Activated CD8-positive, alpha-beta memory T cell treated with anti-CD3 and anti-CD28 coated beads for 24 hours (primary cell): Measurements from ENCODE around the gene SDC3.

Source experiments
- DNase-seq: peaks from one replicate; pipeline ENCODE4 v3.0.0-alpha.2; 2020

SDC3 gene

GRCh38 chr1:30927448-30927847 is 18.9 kb upstream of the SDC3 start:
- DNase-seq, result no peak

DNA sequence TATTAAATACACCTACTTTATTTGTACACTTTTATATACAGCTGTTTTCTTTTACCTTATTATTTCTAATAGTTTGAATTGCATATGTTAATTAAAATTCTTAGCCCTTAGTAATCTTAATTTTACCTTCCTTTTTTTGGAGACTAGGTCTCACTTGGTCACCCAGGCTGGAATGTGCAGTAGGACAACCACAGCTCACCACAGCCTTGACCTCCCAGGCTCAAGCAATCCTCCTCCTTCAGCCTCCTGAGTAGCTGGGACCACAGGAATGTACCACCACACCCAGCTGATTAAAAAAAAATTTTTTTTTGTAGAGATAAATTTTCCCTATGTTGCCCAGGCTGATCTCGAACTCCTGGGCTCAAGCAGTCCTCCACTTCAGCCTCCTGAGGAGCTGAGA is 15.0 kb upstream of the SDC3 start:
- no peak for DNase-seq

DNA sequence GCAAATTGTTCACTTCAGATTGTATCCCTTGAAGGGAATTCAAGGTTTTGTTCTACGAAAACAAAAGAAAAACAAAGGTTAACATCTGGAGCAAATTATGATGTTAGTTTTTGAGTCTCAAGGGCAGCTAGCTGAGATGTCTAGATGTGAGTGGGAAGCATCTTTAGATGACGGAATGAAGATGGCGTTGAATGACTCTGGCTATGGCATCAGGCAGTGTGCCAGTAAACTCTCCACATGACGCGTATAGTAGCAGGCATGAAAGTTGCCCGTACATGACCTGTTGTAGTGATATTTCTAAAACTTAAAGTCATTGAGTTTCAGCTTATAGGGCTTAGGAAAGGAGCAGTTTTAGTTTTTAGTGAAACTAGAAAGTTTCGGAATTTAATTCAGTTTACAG is 12.3 kb upstream of the SDC3 start:
- no peak for DNase-seq

DNA sequence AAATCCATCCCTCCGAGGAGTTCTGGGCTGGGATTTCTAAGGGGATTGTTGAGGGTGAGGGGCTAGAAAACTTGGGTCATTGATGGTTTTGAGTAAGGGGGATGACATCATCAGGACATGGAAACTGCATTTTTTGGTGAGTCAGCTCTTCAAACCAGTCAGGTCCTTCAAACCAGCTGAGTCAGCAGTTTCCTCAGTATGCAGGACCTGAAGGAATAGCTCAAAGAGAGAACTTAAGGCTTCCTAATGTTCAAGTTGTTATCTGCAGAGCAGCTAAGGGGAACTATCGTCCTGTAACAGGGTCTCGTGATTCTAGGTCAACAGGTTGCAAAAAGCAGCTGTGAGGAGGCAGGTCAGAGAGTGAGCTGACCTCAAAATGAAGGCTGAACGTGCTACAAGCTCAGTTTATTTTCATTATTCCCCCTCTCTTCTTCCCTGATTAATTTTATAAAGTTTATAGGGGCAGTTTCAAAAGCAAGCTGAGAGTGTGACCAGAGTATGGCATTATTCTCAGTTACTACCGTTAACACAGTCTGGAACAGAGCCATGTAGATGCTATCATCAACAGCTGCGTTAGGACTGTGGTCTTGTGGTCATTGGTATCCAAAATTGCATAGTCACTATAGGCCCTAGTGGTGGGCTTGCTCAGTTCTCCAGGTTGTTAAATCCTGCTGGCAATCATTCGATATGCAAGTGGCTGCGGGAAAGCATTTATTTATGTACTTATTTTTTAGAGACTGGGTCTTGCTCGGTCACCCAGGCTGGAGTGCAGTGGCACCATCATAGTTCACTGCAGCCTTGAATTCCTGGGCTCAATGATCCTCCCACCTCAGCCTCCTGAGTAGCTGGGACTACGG is 10.7 kb upstream of the SDC3 start:
- DNase-seq, result no peak

- DNase-seq, result no peak
Measured at GRCh38 chr1:30916296-30916695, 7.7 kb upstream of the SDC3 start.

DNA sequence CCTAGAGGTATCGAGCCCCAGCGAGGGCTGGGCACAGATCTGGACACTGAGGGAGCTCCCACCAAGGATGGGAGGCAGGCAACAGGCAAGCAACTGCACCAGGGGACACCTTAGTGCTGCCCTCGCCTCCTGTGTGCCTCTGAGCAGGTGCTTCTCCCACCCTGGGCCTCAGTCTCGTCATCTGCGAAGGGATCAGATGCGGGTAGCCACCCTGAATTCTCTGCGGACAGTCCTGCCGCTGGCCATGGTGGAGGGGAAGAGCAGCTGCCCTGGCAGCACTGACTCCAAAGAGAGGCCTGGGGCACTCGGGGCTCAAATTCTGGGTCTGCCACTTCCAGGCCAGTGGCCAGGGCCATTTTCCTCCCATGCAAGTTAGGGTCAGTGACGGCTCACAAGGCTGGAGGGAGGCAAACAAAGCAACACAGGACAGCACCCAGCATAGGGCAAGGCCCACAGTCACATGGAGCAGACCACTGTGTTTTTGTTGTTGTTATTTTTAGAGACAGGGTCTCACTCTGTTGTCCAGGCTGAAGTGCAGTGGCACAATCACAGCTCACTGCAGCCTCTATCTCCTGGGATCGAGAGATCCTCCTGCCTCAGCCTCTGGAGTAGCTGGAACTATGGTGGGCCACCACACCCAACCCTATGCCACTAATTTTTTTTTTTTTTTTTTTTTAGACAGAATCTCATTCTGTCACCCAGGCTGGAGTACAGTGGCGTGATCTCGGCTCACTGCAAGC is 7.1 kb upstream of the SDC3 start:
- DNase-seq, result no peak

DNA sequence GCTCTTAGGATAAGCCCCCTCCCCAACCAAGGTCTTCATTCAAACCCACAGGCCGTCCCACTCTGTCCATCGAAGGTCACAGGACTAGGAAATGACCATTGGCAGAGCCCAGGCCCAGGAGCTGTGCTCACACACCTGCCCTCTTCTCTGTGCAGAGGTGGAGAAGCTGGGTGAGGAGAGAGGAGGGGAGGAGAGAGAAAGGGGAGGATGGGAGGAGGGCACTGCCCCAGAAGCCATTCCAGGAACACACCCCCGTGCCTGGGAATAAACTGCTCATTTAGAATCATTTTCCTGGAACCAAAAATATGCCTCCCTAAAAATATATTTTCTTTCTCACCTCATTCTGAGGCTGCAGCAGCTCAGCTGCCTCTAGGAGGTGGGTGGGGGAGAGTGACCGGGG is 6.4 kb upstream of the SDC3 start:
- DNase-seq, result no peak

- DNase-seq, result no peak
Measured at GRCh38 chr1:30914587-30914922, 6.0 kb upstream of the SDC3 start.

- DNase-seq, result no peak
Measured at GRCh38 chr1:30912913-30913652, 4.5 kb upstream of the SDC3 start.

DNA sequence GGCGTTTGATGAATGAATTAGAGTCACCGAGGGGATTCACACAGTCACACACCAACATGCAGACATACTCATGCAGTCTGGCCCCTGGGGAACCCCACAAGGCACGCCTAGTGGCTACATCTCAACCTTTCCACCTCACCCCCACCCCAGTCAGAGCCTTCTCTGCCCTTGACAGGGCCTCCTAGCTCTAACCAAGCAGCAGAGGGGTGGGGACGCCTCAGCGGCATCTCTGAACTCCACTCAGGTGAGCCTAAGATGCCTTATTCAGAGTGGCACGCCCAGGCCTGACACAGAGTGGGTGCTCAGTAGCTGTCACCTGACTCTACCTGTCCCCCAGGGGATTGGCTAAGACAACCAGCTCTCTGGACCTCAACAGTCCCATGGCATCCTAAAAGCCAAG is 3.7 kb upstream of the SDC3 start:
- DNase-seq, result no peak

DNA sequence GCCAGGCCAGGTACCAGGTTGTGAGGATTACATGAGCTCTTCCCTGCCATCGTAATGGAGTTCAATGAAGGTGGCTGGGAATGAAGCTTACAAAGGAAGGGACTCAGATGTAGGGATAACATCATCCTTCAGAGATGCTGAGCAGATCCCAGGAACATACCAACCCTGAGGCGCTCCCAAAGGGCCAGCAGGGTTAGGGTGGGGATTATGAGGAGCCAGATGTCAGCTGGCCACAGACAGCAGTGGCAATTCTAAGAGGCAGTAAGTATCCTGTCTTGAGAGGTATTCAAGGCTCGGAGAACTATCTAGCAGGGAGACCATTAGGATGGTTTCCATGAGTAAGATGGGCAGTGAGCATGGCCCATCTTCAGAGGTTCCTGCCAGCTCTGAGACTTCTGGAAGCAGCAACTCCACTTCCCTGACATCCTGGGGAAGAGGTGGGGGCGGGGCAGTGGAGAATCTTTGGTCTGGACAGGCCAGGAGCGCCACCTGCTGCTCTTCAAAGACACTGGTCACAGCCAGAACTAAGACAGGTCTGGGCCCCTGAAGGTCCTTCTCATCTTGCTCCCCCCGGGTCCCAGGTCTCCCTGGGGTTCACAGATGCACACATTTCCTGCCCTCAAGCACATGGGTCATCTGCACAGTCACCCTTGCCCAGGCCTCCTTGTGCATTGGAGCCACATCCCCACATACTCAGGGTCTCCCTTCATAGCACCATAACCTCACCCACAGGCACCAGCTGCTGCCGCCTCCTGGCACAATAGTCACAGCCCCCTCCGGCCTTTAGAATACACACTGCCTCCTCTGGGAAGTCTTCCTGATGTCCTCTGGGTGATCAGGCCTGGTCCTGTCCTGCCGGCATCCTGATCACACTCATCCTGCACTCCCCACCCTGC is 2.7 kb upstream of the SDC3 start:
- DNase-seq, result peak; percentile 75

DNA sequence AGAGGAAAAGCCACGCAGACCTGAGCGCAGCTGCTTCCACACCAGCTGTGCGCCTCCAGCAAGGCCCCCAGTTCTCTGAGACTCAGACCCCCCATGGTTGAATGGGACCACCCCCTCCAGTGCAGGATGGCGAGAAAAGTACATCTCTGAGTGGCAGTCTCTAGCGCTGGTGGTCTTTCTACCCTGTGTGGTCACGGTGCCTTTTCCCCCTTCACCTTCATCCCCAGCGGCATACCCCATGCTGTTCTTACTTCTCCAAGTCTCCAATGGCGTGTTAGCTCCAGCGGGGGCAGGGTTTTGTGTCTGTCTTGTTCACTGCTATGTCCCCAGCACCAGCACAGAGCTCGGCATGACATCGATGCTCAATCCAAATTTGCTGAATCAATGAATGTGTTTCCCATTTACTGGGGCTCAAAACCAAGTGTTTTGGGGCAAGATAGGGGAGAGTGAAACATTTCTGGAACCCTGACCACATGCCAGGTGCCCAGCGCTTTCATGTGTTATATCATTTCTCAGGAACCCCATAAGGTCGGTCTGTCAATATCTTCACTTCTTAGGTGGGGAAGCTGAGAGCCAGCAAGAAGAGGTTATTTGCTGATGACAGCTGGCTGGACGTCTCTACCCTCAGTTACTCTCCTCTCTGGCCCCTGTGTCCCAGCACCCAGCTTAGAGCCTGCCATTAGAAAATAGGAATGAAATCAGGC is 959 bp upstream of the SDC3 start:
- DNase-seq, result no peak

DNA sequence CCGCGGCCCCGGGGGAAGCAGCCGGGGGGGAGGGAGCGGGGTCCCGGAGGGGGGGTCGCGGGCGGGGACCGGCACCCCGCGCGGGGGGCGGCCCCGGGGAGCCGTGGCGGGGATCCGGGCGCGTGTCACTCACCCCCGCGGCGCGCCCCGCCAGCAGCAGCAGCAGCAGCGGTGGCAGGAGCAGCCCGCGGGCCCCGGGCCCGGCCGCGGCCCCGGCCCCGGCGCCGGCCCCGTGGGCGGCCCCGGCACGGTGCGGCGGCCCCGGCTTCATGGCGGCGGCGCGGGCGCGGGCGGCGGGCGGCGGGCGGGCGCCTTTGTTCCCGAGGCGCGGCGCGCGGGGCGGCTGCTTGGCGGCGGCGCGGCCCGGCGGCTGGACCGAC is 252 bp downstream of the SDC3 start:
- DNase-seq, result no peak

DNA sequence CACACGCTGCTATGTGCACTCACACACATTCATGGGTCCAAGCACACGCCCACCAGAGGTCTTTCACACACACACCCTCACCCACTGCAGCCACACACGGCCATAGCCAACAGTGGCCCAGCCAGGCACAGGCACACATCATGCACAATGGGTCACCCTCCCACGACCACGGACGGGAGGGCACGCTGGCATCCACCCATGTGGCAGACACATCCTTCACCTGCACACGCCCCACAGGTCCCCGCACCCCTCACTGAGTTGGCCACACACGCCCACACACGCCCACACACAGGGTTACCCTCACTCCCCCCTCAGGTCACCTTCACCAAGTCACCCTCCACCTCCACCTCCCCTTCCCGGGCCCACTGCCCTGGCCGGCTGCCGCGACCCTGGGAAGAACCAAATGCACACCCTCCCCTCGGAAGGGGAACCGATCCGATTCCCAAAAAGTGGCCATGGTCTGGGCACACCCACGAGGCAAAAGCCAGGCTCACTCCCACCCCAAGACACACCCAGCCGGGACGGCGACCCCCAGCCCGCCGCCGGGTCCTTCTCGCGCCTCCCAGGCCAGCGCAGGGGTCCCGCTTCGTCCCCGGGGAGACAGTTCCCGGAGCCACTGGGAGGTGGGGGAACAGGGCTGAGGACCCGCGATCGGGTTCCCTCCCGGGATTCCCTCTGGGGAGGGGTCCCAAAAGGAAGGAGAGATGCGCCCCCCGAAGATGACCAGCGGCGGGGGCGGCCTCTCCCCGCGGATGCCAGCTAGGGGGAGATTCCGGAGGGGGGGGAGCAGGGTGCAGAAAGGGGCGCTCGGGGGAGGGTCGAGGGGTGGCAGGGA is 860 bp downstream of the SDC3 start:
- no peak for DNase-seq

DNA sequence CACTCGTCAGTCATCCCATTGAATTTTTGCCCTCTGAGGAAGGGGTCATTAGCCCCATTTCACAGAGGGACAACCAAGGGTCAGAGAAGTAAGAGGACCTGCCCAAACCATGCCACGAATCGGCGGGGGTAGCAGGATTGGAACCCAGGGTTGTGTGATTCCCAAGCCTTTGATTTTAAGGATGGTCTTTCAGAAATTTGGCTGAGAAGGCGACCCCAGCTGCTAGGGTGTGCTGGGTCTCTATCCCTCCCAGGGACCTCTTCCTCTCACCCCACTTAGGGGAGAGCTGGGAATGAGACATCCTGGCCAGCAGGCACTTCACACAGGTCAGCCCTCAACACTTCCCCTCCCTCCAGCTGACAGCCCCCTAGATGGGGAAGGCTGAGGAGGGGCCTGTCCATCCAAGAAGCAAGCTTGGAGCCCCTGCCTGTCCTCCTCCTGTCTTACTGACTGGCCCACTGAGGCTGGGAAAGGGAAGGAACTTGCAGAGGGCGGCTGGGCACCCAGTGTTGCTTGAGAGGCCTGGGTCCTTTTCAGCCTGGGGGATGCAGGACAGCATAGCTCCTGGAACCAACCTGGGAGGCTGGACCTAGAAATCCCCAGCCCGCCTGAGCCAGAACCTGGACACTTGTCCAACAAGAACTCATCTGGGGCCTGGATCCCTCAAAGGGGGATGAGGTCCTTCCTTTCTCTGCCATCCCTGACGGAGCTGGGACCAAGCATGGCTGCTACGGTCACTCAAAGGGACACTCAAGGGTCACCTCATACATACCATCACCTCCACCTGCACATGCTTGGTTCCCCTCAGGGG is 1.7 kb downstream of the SDC3 start:
- DNase-seq, result no peak

DNA sequence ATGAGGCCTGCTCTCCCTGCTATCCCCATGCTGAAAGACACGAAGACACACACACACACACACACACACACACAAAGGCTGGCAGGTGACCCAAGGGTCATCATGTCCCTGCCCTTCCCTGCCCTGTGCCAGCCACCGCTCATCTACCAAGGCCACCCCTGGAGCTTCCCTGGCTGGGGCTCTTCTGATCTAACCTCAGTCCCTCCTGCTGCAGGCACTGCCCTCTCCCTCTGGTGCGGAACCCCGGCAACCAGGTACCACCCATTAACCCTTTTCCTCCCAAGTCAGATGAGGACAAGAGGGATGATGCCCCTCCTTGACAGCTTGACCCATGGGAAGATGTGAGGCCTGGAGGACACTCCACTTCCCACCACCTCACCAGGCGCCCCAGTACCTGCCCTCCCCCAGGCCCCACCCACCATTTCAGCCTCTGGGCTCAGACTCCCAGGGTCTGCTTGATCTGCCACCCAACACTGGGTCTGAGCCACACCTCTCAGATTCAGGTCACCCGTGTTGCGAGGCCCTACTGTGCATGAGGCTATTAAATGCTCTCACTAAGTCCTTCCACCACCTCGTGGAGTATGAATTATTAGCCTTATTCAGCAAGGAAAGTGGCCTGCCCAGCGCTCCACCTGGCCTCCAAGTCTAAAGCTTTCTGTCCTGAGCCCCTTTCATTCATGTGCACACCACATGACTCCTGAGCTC is 2.5 kb downstream of the SDC3 start:
- no peak for DNase-seq

DNA sequence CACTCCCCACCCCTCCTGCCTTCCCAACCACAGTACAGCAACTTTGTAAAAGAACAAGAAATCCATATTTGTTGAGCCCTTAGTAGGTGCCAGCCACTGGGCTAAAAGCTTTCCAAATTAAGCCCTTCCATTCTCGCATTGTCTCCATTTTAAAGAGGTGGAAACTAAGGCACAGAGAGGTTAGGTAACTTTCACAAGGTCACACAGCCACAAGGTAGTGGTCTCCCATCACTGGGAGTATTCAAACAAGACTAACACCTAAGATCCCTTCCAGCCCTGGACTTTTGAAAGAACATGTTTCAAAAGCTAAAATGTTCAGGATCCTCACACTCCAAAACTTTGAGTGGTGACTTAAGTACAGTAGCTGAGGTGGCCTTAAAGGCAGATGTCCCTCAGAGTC is 3.2 kb downstream of the SDC3 start:
- DNase-seq, result no peak

GRCh38 chr1:30904962-30905335 is 3.6 kb downstream of the SDC3 start:
- DNase-seq, result no peak

GRCh38 chr1:30904191-30904961 is 4.2 kb downstream of the SDC3 start:
- no peak for DNase-seq
